NCI-H748 (cell line): ENCODE measurements around the gene IGFBPL1.
A peak's percentile ranks its signal among the peaks of the same experiment; 100 is the strongest.
"Not testable (repeated sequence)": the region's sequence is repeated elsewhere in the genome, so short reads cannot be mapped to it uniquely, and the experiment has no call there.

Experiments used
- DNase-seq: peaks from one replicate; lab custom pipeline; 2025; ENCODE audit not compliant: unreplicated experiment; lab: John Stamatoyannopoulos, UW

The IGFBPL1 gene

GRCh38 chr9:38423973-38424843, at the start of gene IGFBPL1:
Gene IGFBPL1, minus strand, starts transcription at chr9:38424454. Its CDS starts 30 bp downstream, at chr9:38424424.
- peak; percentile 79 for DNase-seq

- DNase-seq: not testable (repeated sequence)
These were observed 48.5 kb upstream of the IGFBPL1 start for GRCh38 chr9:38472583-38473249.

GRCh38 chr9:38467404-38467803, 43.1 kb upstream of the IGFBPL1 start:
- DNase-seq: no peak

- no peak for DNase-seq
These were observed 29.6 kb upstream of the IGFBPL1 start for GRCh38 chr9:38453835-38454234.

- no peak for DNase-seq
These were observed 26.9 kb upstream of the IGFBPL1 start for GRCh38 chr9:38451162-38451561.

- no peak for DNase-seq
These were observed 23.4 kb upstream of the IGFBPL1 start for GRCh38 chr9:38447703-38448102.

- no peak for DNase-seq
These were observed 21.1 kb upstream of the IGFBPL1 start for GRCh38 chr9:38445154-38446043.

- DNase-seq: no peak
These were observed 19.3 kb upstream of the IGFBPL1 start for GRCh38 chr9:38443597-38443996.

GRCh38 chr9:38443181-38443580, 18.9 kb upstream of the IGFBPL1 start:
- no peak for DNase-seq

GRCh38 chr9:38442473-38443096, 18.3 kb upstream of the IGFBPL1 start:
- DNase-seq: no peak

- no peak for DNase-seq
These were observed 17.3 kb upstream of the IGFBPL1 start for GRCh38 chr9:38441347-38442085.

GRCh38 chr9:38440516-38440915, 16.3 kb upstream of the IGFBPL1 start:
- no peak for DNase-seq

- no peak for DNase-seq
These were observed 15.7 kb upstream of the IGFBPL1 start for GRCh38 chr9:38439916-38440301.

GRCh38 chr9:38439291-38439915, 15.1 kb upstream of the IGFBPL1 start:
- no peak for DNase-seq

GRCh38 chr9:38437193-38437823, 13.1 kb upstream of the IGFBPL1 start:
- no peak for DNase-seq

- DNase-seq: no peak
These were observed 12.5 kb upstream of the IGFBPL1 start for GRCh38 chr9:38436708-38437107.

- DNase-seq: no peak
These were observed 11.3 kb upstream of the IGFBPL1 start for GRCh38 chr9:38435521-38435920.

GRCh38 chr9:38434853-38435252, 10.6 kb upstream of the IGFBPL1 start:
- DNase-seq: no peak

- no peak for DNase-seq
These were observed 10.1 kb upstream of the IGFBPL1 start for GRCh38 chr9:38434365-38434764.
